DOHH2 (cell line): ENCODE measurements around the gene NEK7.

Source experiments
- H3F3A ChIP-seq: fragments of 200-600 bp; sonication (generic), shearing (Covaris generic); 2 replicates; pipeline ENCODE4 v1.6.0; 2016; ENCODE audit warnings: antibody characterized with exemption, mild to moderate bottlenecking; ENCODE audit not compliant: control insufficient read depth, insufficient read depth
- H3K27ac ChIP-seq: fragments of 200-600 bp; sonication (generic); 2 replicates; pipeline ENCODE4 v1.5.1; 2014; ENCODE audit warnings: low read depth, mild to moderate bottlenecking, low read length, moderate library complexity
- H3K27me3 ChIP-seq: fragments of 200-600 bp; sonication (generic); 2 replicates; pipeline ENCODE4 v1.6.1; 2014; ENCODE audit warnings: mild to moderate bottlenecking, low read length, mixed read lengths; ENCODE audit not compliant: control insufficient read depth
- H3K36me3 ChIP-seq: fragments of 200-600 bp; sonication (generic); 2 replicates; pipeline ENCODE4 v1.6.1; 2014; ENCODE audit warnings: mild to moderate bottlenecking, low read length, moderate library complexity, mixed read lengths; ENCODE audit not compliant: control insufficient read depth
- H3K4me1 ChIP-seq: fragments of 200-600 bp; sonication (generic); 2 replicates; pipeline ENCODE4 v1.6.1; 2014; ENCODE audit warnings: mild to moderate bottlenecking, low read length, mixed read lengths; ENCODE audit not compliant: control insufficient read depth
- H3K4me2 ChIP-seq: fragments of 200-600 bp; sonication (generic); 2 replicates; pipeline ENCODE4 v1.6.0; 2014; ENCODE audit warnings: mild to moderate bottlenecking, low read length, moderate library complexity
- H3K4me3 ChIP-seq: fragments of 200-600 bp; sonication (generic); 2 replicates; pipeline ENCODE4 v1.5.1; 2014; ENCODE audit warnings: mild to moderate bottlenecking, low read length, mixed read lengths
- H3K79me2 ChIP-seq: fragments of 200-600 bp; sonication (generic); 2 replicates; pipeline ENCODE4 v1.6.1; 2014; ENCODE audit warnings: mild to moderate bottlenecking, low read length, mixed read lengths; ENCODE audit not compliant: control insufficient read depth
- H3K9me2 ChIP-seq: fragments of 200-600 bp; sonication (generic); replicated peaks from 2 replicates; pipeline ENCODE4 v1.6.1; 2014; ENCODE audit warnings: mild to moderate bottlenecking, low read length, mixed read lengths; ENCODE audit not compliant: control insufficient read depth
- H3K9me3 ChIP-seq: fragments of 200-600 bp; sonication (generic); 2 replicates; pipeline ENCODE4 v1.6.1; 2014; ENCODE audit warnings: antibody characterized with exemption, low read length, mixed read lengths; ENCODE audit not compliant: control insufficient read depth, insufficient read depth
- H4K20me1 ChIP-seq: fragments of 200-600 bp; sonication (generic); 2 replicates; pipeline ENCODE4 v1.6.0; 2014; ENCODE audit warnings: low read depth, mild to moderate bottlenecking, antibody characterized with exemption, low read length, moderate library complexity; ENCODE audit not compliant: control insufficient read depth, insufficient read depth
- CTCF ChIP-seq: fragments of 200-600 bp; sonication (generic); IDR thresholded peaks from one replicate; pipeline ENCODE4 v1.5.1; 2014; ENCODE audit warnings: antibody characterized with exemption, mild to moderate bottlenecking, low read depth, low read length; ENCODE audit not compliant: poor library complexity, severe bottlenecking
- EZH2phosphoT487 ChIP-seq: fragments of 200-600 bp; sonication (generic); IDR thresholded peaks from 2 replicates; pipeline ENCODE4 v1.6.1; 2017; ENCODE audit warnings: borderline replicate concordance, mild to moderate bottlenecking, antibody characterized with exemption, low read length, moderate library complexity, mixed read lengths

NEK7 gene

DNA sequence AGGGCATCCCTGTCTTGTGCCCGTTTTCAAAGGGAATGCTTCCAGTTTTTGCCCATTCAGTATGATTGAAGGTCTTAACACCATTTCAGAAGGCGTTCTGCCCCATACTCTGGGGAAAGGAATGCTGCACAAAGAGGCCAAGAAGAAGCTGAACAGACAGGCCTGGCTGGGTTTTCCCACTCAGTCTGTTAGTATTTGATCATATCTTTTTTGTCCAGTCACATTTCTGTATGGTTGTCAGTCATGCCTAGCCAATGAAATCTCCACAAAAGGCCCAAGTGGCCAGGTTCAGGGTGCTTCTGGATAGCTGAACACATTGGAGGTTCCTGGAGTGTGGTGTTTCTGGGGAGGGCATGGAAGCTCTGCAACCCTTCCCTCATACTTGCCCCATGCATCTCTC, 72.1 kb downstream of the NEK7 start:
- peaks cover 10% of the 10 kb centered on the region for H3K79me2 ChIP-seq
- no peaks in the 10 kb centered on the region; the same call in 1 of the 2 replicates for H3K9me3 ChIP-seq
- H3K9me2 ChIP-seq, result no peaks in the 10 kb centered on the region
- no peak overlapping the region for H3K4me2 ChIP-seq
- no peak overlapping the region for H3K27ac ChIP-seq
- TF ChIP-seq CTCF (no peak), EZH2phosphoT487 (no peak)
- H3F3A ChIP-seq, result no peaks in the 10 kb centered on the region
- H3K36me3 ChIP-seq, result no peaks in the 10 kb centered on the region
- H4K20me1 ChIP-seq, result no peaks in the 10 kb centered on the region
- peaks cover 10% of the 10 kb centered on the region for H3K4me1 ChIP-seq
- no peaks in the 10 kb centered on the region for H3K27me3 ChIP-seq
- H3K4me3 ChIP-seq, result no peak overlapping the region

GRCh38 chr1:198231779-198232178, 75.0 kb downstream of the NEK7 start:
- peaks cover 10% of the 10 kb centered on the region; the same call in 1 of the 2 replicates for H3K9me3 ChIP-seq
- H3K4me1 ChIP-seq, result peaks cover 10% of the 10 kb centered on the region
- no peaks in the 10 kb centered on the region for H4K20me1 ChIP-seq
- no peaks in the 10 kb centered on the region for H3K27me3 ChIP-seq
- no peak for TF ChIP-seq CTCF
- no peak overlapping the region for H3K27ac ChIP-seq
- H3K4me2 ChIP-seq, result no peak overlapping the region
- H3K79me2 ChIP-seq, result peaks cover 10% of the 10 kb centered on the region
- H3F3A ChIP-seq, result no peaks in the 10 kb centered on the region
- no peaks in the 10 kb centered on the region for H3K9me2 ChIP-seq
- H3K36me3 ChIP-seq, result peaks cover 3% of the 10 kb centered on the region; the same call in 1 of the 2 replicates
- H3K4me3 ChIP-seq, result no peak overlapping the region

DNA sequence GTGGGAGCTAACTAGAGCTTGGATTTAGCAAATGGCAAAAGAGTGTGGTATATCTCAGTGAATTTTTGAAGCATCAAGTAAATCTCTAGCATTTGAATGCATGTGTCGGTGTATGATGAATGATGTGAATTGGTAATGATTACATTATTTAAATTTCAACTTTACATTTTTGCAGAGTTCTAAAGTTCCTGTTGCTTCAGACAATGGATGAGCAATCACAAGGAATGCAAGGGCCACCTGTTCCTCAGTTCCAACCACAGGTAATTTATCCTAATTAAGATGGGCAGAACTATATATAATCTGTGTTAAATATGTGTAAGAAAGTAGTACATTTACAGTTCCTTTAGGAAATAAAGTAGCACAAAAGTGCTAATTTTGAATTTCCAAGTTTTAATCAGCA, 75.6 kb downstream of the NEK7 start:
- TF ChIP-seq EZH2phosphoT487, result no peak
- TF ChIP-seq CTCF, result no peak
- H3K4me1 ChIP-seq, result peaks cover 10% of the 10 kb centered on the region
- no peaks in the 10 kb centered on the region for H4K20me1 ChIP-seq
- no peak overlapping the region for H3K27ac ChIP-seq
- H3K79me2 ChIP-seq, result peaks cover 10% of the 10 kb centered on the region
- H3K36me3 ChIP-seq, result peaks cover 3% of the 10 kb centered on the region; the same call in 1 of the 2 replicates
- no peak overlapping the region for H3K4me3 ChIP-seq
- H3K4me2 ChIP-seq, result no peak overlapping the region
- H3K9me2 ChIP-seq, result no peaks in the 10 kb centered on the region
- no peaks in the 10 kb centered on the region for H3K27me3 ChIP-seq
- no peaks in the 10 kb centered on the region for H3F3A ChIP-seq
- peaks cover 10% of the 10 kb centered on the region; the same call in 1 of the 2 replicates for H3K9me3 ChIP-seq
